ENCODE measurements around the gene E2F1.

E2F1 gene

GRCh38 chr20:33687993-33688937 is 2.1 kb upstream of the E2F1 start:
- H3K27ac ChIP-seq, result peak overlapping the region; percentile 92
- no peak for TF ChIP-seq CTCF (conservative IDR thresholded peaks at IDR 0.05)

GRCh38 chr20:33687370-33687915 is 1.3 kb upstream of the E2F1 start:
- peak overlapping the region; percentile 92 for H3K27ac ChIP-seq
- no peak for TF ChIP-seq CTCF (conservative IDR thresholded peaks at IDR 0.05)

- no peak for TF ChIP-seq CTCF (conservative IDR thresholded peaks at IDR 0.05)
- peak overlapping the region; percentile 92 for H3K27ac ChIP-seq
Measured at GRCh38 chr20:33686984-33687366, 790 bp upstream of the E2F1 start.

- peak overlapping the region; percentile 92 for H3K27ac ChIP-seq
- TF ChIP-seq CTCF (conservative IDR thresholded peaks at IDR 0.05), result no peak
Measured at GRCh38 chr20:33685328-33686099, 671 bp downstream of the E2F1 start.

- no peak for TF ChIP-seq CTCF (conservative IDR thresholded peaks at IDR 0.05)
- peak overlapping the region; percentile 92 for H3K27ac ChIP-seq
Measured at GRCh38 chr20:33684533-33685327, 1.5 kb downstream of the E2F1 start.

GRCh38 chr20:33681728-33682353 is 4.3 kb downstream of the E2F1 start:
- H3K27ac ChIP-seq, result no peak overlapping the region; the same call in 1 of the 2 replicates

More at GRCh38 chr20:33681728-33682353, 4.3 kb downstream of the E2F1 start:
- TF ChIP-seq CTCF (conservative IDR thresholded peaks at IDR 0.05), result no peak

All from VCaP (cell line).